DOHH2 (cell line): ENCODE measurements around the gene MRLN.

Experiments
- EZH2phosphoT487 ChIP-seq: fragments of 200-600 bp; sonication (generic); IDR thresholded peaks from 2 replicates; pipeline ENCODE4 v1.6.1; 2017; ENCODE audit warnings: borderline replicate concordance, mild to moderate bottlenecking, antibody characterized with exemption, low read length, moderate library complexity, mixed read lengths
- TF ChIP-seq, protein P1 (sequence below): fragments of 200-600 bp; sonication (generic); IDR thresholded peaks from one replicate; pipeline ENCODE4 v1.5.1; 2014; ENCODE audit warnings: antibody characterized with exemption, mild to moderate bottlenecking, low read depth, low read length; ENCODE audit not compliant: poor library complexity, severe bottlenecking

DNA sequence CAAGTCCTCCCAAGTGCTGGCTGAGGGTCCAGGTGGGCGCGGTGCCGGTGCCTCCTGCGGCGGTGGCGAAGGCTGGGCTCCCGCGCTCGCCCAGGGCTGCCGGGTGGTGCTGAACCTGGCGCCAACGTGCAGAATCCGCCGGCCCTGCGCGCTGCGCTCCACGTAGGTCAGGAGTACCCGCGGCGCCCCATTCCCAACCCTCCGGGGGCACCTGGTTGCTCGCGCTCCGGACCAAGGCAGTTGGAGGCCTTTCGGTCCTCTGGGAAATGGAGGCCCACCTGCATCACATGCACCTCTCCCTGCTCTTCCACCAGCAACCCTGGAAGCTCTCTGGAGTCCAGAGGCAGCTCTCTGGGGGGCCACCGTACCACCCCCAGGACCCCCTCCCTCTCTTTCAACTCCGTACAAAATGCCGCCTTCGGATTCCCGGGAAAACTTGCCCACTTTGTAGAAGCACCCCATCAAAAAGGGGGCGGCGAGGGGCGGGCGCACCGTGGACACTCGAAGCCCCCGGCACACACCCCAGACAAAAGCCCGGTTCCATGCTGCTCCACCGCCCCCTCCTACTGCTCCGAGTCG lies 44.4 kb downstream of the MRLN start:
- TF ChIP-seq, protein P1, sequence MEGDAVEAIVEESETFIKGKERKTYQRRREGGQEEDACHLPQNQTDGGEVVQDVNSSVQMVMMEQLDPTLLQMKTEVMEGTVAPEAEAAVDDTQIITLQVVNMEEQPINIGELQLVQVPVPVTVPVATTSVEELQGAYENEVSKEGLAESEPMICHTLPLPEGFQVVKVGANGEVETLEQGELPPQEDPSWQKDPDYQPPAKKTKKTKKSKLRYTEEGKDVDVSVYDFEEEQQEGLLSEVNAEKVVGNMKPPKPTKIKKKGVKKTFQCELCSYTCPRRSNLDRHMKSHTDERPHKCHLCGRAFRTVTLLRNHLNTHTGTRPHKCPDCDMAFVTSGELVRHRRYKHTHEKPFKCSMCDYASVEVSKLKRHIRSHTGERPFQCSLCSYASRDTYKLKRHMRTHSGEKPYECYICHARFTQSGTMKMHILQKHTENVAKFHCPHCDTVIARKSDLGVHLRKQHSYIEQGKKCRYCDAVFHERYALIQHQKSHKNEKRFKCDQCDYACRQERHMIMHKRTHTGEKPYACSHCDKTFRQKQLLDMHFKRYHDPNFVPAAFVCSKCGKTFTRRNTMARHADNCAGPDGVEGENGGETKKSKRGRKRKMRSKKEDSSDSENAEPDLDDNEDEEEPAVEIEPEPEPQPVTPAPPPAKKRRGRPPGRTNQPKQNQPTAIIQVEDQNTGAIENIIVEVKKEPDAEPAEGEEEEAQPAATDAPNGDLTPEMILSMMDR = no peak
- TF ChIP-seq EZH2phosphoT487 = no peak
